HCT116 (cell line): Measurements from ENCODE around the gene PNMA6E.

Source experiments
- EZH2 ChIP-seq: fragments of 200-600 bp; sonication (generic); IDR thresholded peaks from 2 replicates; pipeline ENCODE4 v1.6.1; 2017; ENCODE audit warnings: antibody characterized with exemption, mixed run types
- JUND ChIP-seq: IDR thresholded peaks from 2 replicates; pipeline ENCODE4 v1.6.1; 2012
- POLR2A ChIP-seq: IDR thresholded peaks from 2 replicates; pipeline ENCODE4 v1.7.0; 2011; ENCODE audit warnings: borderline replicate concordance; ENCODE audit not compliant: insufficient read depth, insufficient read length; ENCODE audit errors: extremely low read depth
- POLR2AphosphoS5 ChIP-seq: IDR thresholded peaks from 2 replicates; pipeline ENCODE4 v1.6.1; 2011; ENCODE audit warnings: mild to moderate bottlenecking, low read depth, low read length, moderate library complexity
- ZFX ChIP-seq: fragments of 450-650 bp; IDR thresholded peaks from 2 replicates; pipeline ENCODE4 v1.6.1; 2017
- TF ChIP-seq, protein P1 (sequence below), 3 experiments: fragments of 200-600 bp in 1 of 3; sonication (generic) in 1 of 3; IDR thresholded peaks in 2 of 3; conservative IDR thresholded peaks in 1 of 3; 2 replicates each; pipeline ENCODE4 v1.5.1; 2012 to 2017; ENCODE audit warnings: low read depth in 2 of 3, low read length in 2 of 3, antibody characterized with exemption in 1 of 3, borderline replicate concordance in 1 of 3, control low read depth in 1 of 3, mild to moderate bottlenecking in 1 of 3, mixed read lengths in 1 of 3, mixed run types in 1 of 3, moderate library complexity in 1 of 3; ENCODE audit not compliant: insufficient read depth in 1 of 3

DNA sequence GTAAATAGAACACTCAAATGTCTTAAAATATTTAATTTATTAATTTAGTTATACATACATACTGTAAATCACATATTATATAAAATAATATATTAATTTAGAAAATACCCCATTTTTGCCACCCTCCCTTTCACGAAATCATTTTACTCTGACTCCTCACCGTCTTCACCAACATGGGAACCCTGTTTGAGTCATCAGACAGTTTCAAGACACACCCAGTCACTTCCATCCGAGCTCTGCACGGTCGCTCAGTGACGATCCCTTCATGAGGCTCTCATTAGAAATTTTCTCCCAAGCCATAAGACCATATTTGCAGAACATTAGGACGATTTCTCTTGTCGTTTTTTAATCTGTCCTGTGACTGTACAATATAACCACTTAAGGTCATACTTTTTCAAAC, 52.7 kb downstream of the PNMA6E start:
- TF ChIP-seq, protein P1, sequence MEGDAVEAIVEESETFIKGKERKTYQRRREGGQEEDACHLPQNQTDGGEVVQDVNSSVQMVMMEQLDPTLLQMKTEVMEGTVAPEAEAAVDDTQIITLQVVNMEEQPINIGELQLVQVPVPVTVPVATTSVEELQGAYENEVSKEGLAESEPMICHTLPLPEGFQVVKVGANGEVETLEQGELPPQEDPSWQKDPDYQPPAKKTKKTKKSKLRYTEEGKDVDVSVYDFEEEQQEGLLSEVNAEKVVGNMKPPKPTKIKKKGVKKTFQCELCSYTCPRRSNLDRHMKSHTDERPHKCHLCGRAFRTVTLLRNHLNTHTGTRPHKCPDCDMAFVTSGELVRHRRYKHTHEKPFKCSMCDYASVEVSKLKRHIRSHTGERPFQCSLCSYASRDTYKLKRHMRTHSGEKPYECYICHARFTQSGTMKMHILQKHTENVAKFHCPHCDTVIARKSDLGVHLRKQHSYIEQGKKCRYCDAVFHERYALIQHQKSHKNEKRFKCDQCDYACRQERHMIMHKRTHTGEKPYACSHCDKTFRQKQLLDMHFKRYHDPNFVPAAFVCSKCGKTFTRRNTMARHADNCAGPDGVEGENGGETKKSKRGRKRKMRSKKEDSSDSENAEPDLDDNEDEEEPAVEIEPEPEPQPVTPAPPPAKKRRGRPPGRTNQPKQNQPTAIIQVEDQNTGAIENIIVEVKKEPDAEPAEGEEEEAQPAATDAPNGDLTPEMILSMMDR (IDR thresholded peaks at IDR 0.05 in 2 of 3, conservative IDR thresholded peaks at IDR 0.05 in 1 of 3; ENCODE audit: borderline replicate concordance in 1 of 3, insufficient read depth in 1 of 3, low read depth in 2 of 3, low read length in 2 of 3): no peak
- TF ChIP-seq ZFX (no peak), JUND (no peak), POLR2AphosphoS5 (no peak), POLR2A (no peak), EZH2 (no peak)
